Measurements from ENCODE around the gene TSPAN5.

DNA sequence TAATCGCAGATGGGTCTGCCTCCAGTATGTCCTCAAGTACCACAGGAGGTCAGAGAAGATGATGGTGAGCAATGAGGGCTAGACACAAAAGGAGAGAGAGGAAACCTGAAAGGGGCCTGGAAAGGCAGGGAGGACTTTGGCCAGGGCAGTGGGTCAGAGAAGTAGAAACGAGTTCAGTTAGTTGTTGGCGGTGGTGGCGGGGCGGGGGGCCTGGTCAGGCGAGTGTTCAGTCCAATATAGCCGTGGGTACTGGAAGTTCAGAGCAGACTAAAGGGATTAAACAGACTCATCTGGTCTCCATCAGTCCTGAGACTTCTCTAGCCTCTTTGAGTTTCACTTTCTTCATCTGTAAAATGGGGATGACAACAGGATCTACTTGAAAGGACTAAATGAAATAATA, 90.8 kb downstream of the TSPAN5 start:
- TF ChIP-seq, protein P1, sequence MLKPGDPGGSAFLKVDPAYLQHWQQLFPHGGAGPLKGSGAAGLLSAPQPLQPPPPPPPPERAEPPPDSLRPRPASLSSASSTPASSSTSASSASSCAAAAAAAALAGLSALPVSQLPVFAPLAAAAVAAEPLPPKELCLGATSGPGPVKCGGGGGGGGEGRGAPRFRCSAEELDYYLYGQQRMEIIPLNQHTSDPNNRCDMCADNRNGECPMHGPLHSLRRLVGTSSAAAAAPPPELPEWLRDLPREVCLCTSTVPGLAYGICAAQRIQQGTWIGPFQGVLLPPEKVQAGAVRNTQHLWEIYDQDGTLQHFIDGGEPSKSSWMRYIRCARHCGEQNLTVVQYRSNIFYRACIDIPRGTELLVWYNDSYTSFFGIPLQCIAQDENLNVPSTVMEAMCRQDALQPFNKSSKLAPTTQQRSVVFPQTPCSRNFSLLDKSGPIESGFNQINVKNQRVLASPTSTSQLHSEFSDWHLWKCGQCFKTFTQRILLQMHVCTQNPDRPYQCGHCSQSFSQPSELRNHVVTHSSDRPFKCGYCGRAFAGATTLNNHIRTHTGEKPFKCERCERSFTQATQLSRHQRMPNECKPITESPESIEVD (tag by site-specific recombination; IDR thresholded peaks at IDR 0.05), result no peak
- TF ChIP-seq YY1 (tag by site-specific recombination; IDR thresholded peaks at IDR 0.05), result no peak
- TF ChIP-seq, protein P2, sequence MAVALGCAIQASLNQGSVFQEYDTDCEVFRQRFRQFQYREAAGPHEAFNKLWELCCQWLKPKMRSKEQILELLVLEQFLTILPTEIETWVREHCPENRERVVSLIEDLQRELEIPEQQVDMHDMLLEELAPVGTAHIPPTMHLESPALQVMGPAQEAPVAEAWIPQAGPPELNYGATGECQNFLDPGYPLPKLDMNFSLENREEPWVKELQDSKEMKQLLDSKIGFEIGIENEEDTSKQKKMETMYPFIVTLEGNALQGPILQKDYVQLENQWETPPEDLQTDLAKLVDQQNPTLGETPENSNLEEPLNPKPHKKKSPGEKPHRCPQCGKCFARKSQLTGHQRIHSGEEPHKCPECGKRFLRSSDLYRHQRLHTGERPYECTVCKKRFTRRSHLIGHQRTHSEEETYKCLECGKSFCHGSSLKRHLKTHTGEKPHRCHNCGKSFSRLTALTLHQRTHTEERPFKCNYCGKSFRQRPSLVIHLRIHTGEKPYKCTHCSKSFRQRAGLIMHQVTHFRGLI (tag by site-specific recombination; IDR thresholded peaks at IDR 0.05), result no peak
- TF ChIP-seq ZNF548 (tag by site-specific recombination; IDR thresholded peaks at IDR 0.05), result no peak
- TF ChIP-seq TRIM28 (IDR thresholded peaks at IDR 0.05; ENCODE audit: borderline replicate concordance, low read length), result no peak
- TF ChIP-seq, protein P3, sequence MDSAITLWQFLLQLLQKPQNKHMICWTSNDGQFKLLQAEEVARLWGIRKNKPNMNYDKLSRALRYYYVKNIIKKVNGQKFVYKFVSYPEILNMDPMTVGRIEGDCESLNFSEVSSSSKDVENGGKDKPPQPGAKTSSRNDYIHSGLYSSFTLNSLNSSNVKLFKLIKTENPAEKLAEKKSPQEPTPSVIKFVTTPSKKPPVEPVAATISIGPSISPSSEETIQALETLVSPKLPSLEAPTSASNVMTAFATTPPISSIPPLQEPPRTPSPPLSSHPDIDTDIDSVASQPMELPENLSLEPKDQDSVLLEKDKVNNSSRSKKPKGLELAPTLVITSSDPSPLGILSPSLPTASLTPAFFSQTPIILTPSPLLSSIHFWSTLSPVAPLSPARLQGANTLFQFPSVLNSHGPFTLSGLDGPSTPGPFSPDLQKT (IDR thresholded peaks at IDR 0.05; ENCODE audit: borderline replicate concordance, low read depth, low read length), result no peak
- TF ChIP-seq ZNF423 (tag by site-specific recombination; IDR thresholded peaks at IDR 0.05), result no peak
- TF ChIP-seq, protein P4, sequence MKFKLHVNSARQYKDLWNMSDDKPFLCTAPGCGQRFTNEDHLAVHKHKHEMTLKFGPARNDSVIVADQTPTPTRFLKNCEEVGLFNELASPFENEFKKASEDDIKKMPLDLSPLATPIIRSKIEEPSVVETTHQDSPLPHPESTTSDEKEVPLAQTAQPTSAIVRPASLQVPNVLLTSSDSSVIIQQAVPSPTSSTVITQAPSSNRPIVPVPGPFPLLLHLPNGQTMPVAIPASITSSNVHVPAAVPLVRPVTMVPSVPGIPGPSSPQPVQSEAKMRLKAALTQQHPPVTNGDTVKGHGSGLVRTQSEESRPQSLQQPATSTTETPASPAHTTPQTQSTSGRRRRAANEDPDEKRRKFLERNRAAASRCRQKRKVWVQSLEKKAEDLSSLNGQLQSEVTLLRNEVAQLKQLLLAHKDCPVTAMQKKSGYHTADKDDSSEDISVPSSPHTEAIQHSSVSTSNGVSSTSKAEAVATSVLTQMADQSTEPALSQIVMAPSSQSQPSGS (tag by site-specific recombination; IDR thresholded peaks at IDR 0.05; ENCODE audit: low read depth), result no peak
- TF ChIP-seq, protein P5, sequence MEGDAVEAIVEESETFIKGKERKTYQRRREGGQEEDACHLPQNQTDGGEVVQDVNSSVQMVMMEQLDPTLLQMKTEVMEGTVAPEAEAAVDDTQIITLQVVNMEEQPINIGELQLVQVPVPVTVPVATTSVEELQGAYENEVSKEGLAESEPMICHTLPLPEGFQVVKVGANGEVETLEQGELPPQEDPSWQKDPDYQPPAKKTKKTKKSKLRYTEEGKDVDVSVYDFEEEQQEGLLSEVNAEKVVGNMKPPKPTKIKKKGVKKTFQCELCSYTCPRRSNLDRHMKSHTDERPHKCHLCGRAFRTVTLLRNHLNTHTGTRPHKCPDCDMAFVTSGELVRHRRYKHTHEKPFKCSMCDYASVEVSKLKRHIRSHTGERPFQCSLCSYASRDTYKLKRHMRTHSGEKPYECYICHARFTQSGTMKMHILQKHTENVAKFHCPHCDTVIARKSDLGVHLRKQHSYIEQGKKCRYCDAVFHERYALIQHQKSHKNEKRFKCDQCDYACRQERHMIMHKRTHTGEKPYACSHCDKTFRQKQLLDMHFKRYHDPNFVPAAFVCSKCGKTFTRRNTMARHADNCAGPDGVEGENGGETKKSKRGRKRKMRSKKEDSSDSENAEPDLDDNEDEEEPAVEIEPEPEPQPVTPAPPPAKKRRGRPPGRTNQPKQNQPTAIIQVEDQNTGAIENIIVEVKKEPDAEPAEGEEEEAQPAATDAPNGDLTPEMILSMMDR (tag by site-specific recombination; IDR thresholded peaks at IDR 0.05), result no peak
- no peak for TF ChIP-seq ZNF626 (tag by site-specific recombination; IDR thresholded peaks at IDR 0.05)
- TF ChIP-seq BCL11B (tag by site-specific recombination; IDR thresholded peaks at IDR 0.05; ENCODE audit: low read depth), result no peak

Measured in HEK293 (cell line).